Measurements from ENCODE around the gene LARGE1. TPM values are rescaled to one million over a fixed set of nuclear protein-coding genes. Genes with fewer than 3 reads are reported as not detected.

LARGE1 gene
- total RNA-seq, 1 donor from 2014 or later: 35.7 TPM

- Mint-ChIP-seq H3K9me3 (no peaks in the 10 kb centered on the region), H3K36me3 (peaks cover 5% of the 10 kb centered on the region), H3K27ac (no peak overlapping the region), H3K4me3 (no peak overlapping the region), H3K4me1 (peaks cover 7% of the 10 kb centered on the region), H3K27me3 (ENCODE audit: low read depth) (no peaks in the 10 kb centered on the region)
- no peak for TF ChIP-seq CTCF (IDR thresholded peaks at IDR 0.05; ENCODE audit: unreplicated experiment)
- DNase-seq (ENCODE audit: low spot score in 2 of 2, unreplicated experiment in 2 of 2): no peak
Observed at GRCh38 chr22:33893512-33893911, 26.8 kb downstream of the LARGE1 start.

GRCh38 chr22:33891992-33892391 is 28.3 kb downstream of the LARGE1 start:
- TF ChIP-seq CTCF (IDR thresholded peaks at IDR 0.05; ENCODE audit: unreplicated experiment): no peak
- Mint-ChIP-seq H3K4me1 (no peaks in the 10 kb centered on the region), H3K27me3 (ENCODE audit: low read depth) (no peaks in the 10 kb centered on the region), H3K36me3 (peaks cover 5% of the 10 kb centered on the region), H3K4me3 (no peak overlapping the region), H3K9me3 (no peaks in the 10 kb centered on the region), H3K27ac (no peak overlapping the region)
- DNase-seq (ENCODE audit: low spot score in 2 of 2, unreplicated experiment in 2 of 2): no peak

- no peak for TF ChIP-seq CTCF (IDR thresholded peaks at IDR 0.05; ENCODE audit: unreplicated experiment)
- H3K27me3 Mint-ChIP-seq (ENCODE audit: low read depth): no peaks in the 10 kb centered on the region
- peaks cover 5% of the 10 kb centered on the region for H3K36me3 Mint-ChIP-seq
- no peaks in the 10 kb centered on the region for H3K4me1 Mint-ChIP-seq
- no peak overlapping the region for H3K4me3 Mint-ChIP-seq
- DNase-seq (ENCODE audit: low spot score in 2 of 2, unreplicated experiment in 2 of 2): no peak
- no peaks in the 10 kb centered on the region for H3K9me3 Mint-ChIP-seq
- H3K27ac Mint-ChIP-seq: no peak overlapping the region
Observed at GRCh38 chr22:33891455-33891854, 28.8 kb downstream of the LARGE1 start.

- no peak for DNase-seq (ENCODE audit: low spot score in 2 of 2, unreplicated experiment in 2 of 2)
- no peaks in the 10 kb centered on the region for H3K9me3 Mint-ChIP-seq
- TF ChIP-seq CTCF (IDR thresholded peaks at IDR 0.05; ENCODE audit: unreplicated experiment): no peak
- no peaks in the 10 kb centered on the region for H3K4me1 Mint-ChIP-seq
- peaks cover 3% of the 10 kb centered on the region for H3K36me3 Mint-ChIP-seq
- no peak overlapping the region for H3K27ac Mint-ChIP-seq
- H3K4me3 Mint-ChIP-seq: no peak overlapping the region
- no peaks in the 10 kb centered on the region for H3K27me3 Mint-ChIP-seq (ENCODE audit: low read depth)
Observed at GRCh38 chr22:33889748-33890147, 30.5 kb downstream of the LARGE1 start.

GRCh38 chr22:33888821-33889220 is 31.5 kb downstream of the LARGE1 start:
- Mint-ChIP-seq H3K27ac (no peak overlapping the region), H3K27me3 (ENCODE audit: low read depth) (no peaks in the 10 kb centered on the region), H3K4me3 (no peak overlapping the region), H3K36me3 (no peaks in the 10 kb centered on the region), H3K9me3 (no peaks in the 10 kb centered on the region), H3K4me1 (no peaks in the 10 kb centered on the region)
- TF ChIP-seq CTCF (IDR thresholded peaks at IDR 0.05; ENCODE audit: unreplicated experiment): no peak
- DNase-seq (ENCODE audit: low spot score in 2 of 2, unreplicated experiment in 2 of 2): no peak

GRCh38 chr22:33887173-33887572 is 33.1 kb downstream of the LARGE1 start:
- DNase-seq (ENCODE audit: low spot score in 2 of 2, unreplicated experiment in 2 of 2): no peak
- Mint-ChIP-seq H3K27me3 (ENCODE audit: low read depth) (no peaks in the 10 kb centered on the region), H3K9me3 (no peaks in the 10 kb centered on the region), H3K27ac (no peak overlapping the region), H3K4me3 (no peak overlapping the region), H3K36me3 (no peaks in the 10 kb centered on the region), H3K4me1 (peaks cover 8% of the 10 kb centered on the region)
- TF ChIP-seq CTCF (IDR thresholded peaks at IDR 0.05; ENCODE audit: unreplicated experiment): no peak

Data from mesothelial cell of epicardium (in vitro differentiated cells).